Thyroid gland (tissue), 4 donors: ENCODE results near the gene ANGEL1. TPM values are rescaled to one million over a fixed set of nuclear protein-coding genes. Genes with fewer than 3 reads are reported as not detected.
A peak's percentile ranks its signal among the peaks of the same experiment; 100 is the strongest.

Experiments
- DNase-seq, 2 donors: peaks; one replicate each; pipeline ENCODE4 v3.0.0-alpha.2; 2019
- H3K27ac ChIP-seq, 3 donors: fragments of 200-600 bp; sonication (generic); 1 replicate in 2 of 3; 2 replicates in 1 of 3; pipeline ENCODE4 v1.5.1; 2016 to 2019; ENCODE audit warnings: mild to moderate bottlenecking in 1 of 3, moderate library complexity in 1 of 3
- H3K27me3 ChIP-seq: fragments of 200-600 bp; sonication (generic); one replicate; pipeline ENCODE4 v1.5.1; 2019
- H3K36me3 ChIP-seq, 2 donors: fragments of 200-600 bp; sonication (generic); one replicate each; pipeline ENCODE4 v1.5.1; 2016 to 2019
- H3K4me1 ChIP-seq, 2 donors: fragments of 200-600 bp; sonication (generic); one replicate each; pipeline ENCODE4 v1.5.1; 2017 to 2019
- H3K4me3 ChIP-seq, 3 donors: fragments of 200-600 bp; sonication (generic); replicated peaks in 1 of 3; 1 replicate in 2 of 3; 2 replicates in 1 of 3; pipeline ENCODE4 v1.5.1; 2016; ENCODE audit warnings: mild to moderate bottlenecking in 1 of 3
- H3K9me3 ChIP-seq: fragments of 200-600 bp; sonication (generic); one replicate; pipeline ENCODE4 v1.5.1; 2017
- CTCF ChIP-seq, 6 experiments: fragments of 200-600 bp in 3 of 6; fragments of 450-650 bp in 3 of 6; sonication (generic) in 3 of 6; IDR thresholded peaks; one replicate each; pipeline ENCODE4 v1.5.1; 2016 to 2019; ENCODE audit warnings: antibody characterized with exemption in 6 of 6, mild to moderate bottlenecking in 2 of 6, inconsistent platforms in 1 of 6, moderate library complexity in 1 of 6
- POLR2A ChIP-seq, 2 donors: fragments of 450-650 bp; IDR thresholded peaks; one replicate each; pipeline ENCODE4 v1.6.1; 2017; ENCODE audit warnings: antibody characterized with exemption in 2 of 2, mild to moderate bottlenecking in 2 of 2, moderate library complexity in 1 of 2
- WGBS, 2 donors: methylation state at CpG; one replicate each; pipeline ENCODE4 v1.1.5; 2017; 5-methylcytosine and 5-hydroxymethylcytosine counted together
- intact Hi-C: fragments of 100-400 bp; cut with DNase I; formaldehyde crosslinking; loops from one replicate; pipeline ENCODE4 v1.15.1; 2023
- total RNA-seq, 4 donors: library from RNA; depleted of rRNA; stranded (reverse); fragments of >200 nt; gene quantifications; one replicate each; pipeline ENCODE4 v1.2.3, GENCODE V29; 2016

ANGEL1 gene
- total RNA-seq, 4 donors from 2014 or later: 14.5 to 26.0 (median 18.4) TPM

- H3K4me1 ChIP-seq: peaks cover 9 to 25% of the 10 kb centered on the region in 2 donors
- TF ChIP-seq POLR2A (IDR thresholded peaks at IDR 0.05): no peak
- TF ChIP-seq CTCF (IDR thresholded peaks at IDR 0.05): no peak
- H3K9me3 ChIP-seq: no peaks in the 10 kb centered on the region
- no peak for DNase-seq
- H3K4me3 ChIP-seq: peak overlapping the region in 1 of 3 donors; percentile 68
- H3K27me3 ChIP-seq: no peaks in the 10 kb centered on the region
- WGBS, 2 donors: 70 to 74% methylated on average over 14 of the region's 14 CpGs
- peak overlapping the region in 1 of 3 donors; percentile 30 for H3K27ac ChIP-seq
- H3K36me3 ChIP-seq: no peaks in the 10 kb centered on the region
- intact Hi-C loops: no loop called here
Measured at GRCh38 chr14:76763096-76764041, 49.3 kb downstream of the ANGEL1 start.

DNA sequence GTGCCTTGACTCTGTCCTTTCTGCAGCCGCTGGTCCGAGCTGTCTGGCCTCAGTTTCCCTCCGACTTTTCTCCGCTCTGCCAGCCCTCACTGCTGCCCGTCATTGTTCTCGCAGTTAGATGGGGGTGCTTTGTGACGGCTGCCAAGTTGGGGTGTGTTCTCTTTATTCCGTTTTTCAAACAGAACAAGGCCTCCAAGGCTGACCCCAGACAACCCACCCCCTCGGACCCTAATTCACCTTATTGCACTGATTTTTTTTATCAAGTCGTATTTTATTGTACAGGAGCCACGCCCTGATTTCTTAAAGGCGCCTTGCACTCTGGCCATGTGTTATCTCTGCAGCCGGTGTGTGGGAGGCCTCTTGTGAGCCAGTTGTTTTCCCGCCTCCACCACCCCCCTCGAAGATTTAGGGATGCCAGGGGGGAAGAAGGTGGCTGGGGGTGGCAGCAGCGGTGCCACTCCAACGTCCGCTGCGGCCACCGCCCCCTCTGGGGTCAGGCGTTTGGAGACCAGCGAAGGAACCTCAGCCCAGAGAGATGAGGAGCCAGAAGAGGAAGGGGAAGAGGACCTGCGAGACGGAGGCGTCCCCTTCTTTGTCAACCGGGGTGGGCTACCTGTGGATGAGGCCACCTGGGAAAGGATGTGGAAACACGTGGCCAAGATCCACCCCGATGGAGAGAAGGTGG lies 50.1 kb downstream of the ANGEL1 start:
- no peaks in the 10 kb centered on the region for H3K27me3 ChIP-seq
- H3K9me3 ChIP-seq: no peaks in the 10 kb centered on the region
- TF ChIP-seq CTCF (IDR thresholded peaks at IDR 0.05) (no peak), POLR2A (IDR thresholded peaks at IDR 0.05) (no peak)
- H3K4me3 ChIP-seq: peak overlapping the region in 1 of 3 donors; percentile 68
- peak overlapping the region in 2 of 3 donors; percentile 65 to 74 for H3K27ac ChIP-seq
- peaks cover 9 to 19% of the 10 kb centered on the region in 2 donors for H3K4me1 ChIP-seq
- no peaks in the 10 kb centered on the region for H3K36me3 ChIP-seq
- intact Hi-C loops: no loop called here
- WGBS, 2 donors: 20 to 24% methylated on average over 25 to 26 of the region's 28 CpGs
- DNase-seq: no peak

GRCh38 chr14:76761960-76762410 lies 50.7 kb downstream of the ANGEL1 start:
- whole genome bisulfite sequencing, 2 donors: 0% methylated on average over 1 to 7 of the region's 54 CpGs
- H3K27ac ChIP-seq: peak overlapping the region in 2 of 3 donors; percentile 65 to 74
- H3K27me3 ChIP-seq: no peaks in the 10 kb centered on the region
- H3K4me1 ChIP-seq: peaks cover 9 to 19% of the 10 kb centered on the region in 2 donors
- TF ChIP-seq CTCF (IDR thresholded peaks at IDR 0.05) (no peak), POLR2A (IDR thresholded peaks at IDR 0.05) (no peak)
- H3K9me3 ChIP-seq: no peaks in the 10 kb centered on the region
- no peak for DNase-seq
- H3K4me3 ChIP-seq: peak overlapping the region; percentile 4 to 68 (median 49)
- intact Hi-C loops: no loop called here
- H3K36me3 ChIP-seq: no peaks in the 10 kb centered on the region

DNA sequence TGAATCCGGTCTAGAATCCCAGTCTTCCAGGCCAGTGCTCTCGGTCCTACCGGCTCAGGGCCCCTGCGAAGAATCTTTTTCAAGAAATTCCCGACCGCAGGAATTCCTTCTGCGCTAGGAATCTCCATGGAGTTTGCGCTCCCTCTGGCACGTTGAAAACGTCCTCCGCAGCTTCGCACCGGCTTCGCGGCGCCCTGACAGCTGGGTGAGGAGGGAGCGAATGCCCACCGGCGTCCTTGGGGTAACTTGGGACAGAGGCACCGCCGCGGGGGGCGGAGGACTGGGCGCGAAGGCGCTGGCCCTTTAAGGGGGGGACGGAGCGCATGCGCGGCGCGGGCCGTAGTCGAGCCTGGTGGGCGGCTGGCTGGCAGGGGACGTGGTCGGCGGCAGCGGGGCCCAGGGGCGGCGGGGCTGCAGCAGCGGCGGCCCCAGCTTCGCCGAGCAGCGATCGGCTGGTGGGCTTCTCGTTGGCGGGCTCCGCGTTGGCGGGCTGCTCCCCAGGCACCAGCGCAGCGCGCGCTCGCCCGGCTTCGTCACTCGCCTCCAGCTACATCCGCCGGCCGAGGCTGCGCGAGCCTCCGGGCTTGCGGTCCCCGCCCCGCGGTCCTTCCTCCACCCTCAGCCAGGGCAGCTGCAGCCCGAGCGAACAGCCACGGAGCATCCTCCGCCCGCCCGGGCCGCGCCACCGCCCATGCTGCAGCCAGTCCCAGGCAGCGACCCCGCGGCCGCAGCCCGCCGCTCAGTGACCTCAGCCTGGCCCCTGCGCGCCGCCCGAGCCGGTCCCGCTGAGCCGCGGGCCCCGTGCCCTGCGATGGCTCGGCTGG lies 51.3 kb downstream of the ANGEL1 start, which contains the start of gene VASH1:
Gene VASH1, plus strand, starts transcription at position 333 of the 824 bp plus-strand sequence. CDS start 1,354 bp downstream, outside the sequence.
- intact Hi-C loops: no loop called here
- peak within 1 kb of the TSS in 2 of 3 donors; percentile 65 to 74 for H3K27ac ChIP-seq
- DNase-seq: peak; percentile 41 to 45
- no peaks in the 10 kb centered on the region for H3K27me3 ChIP-seq
- TF ChIP-seq CTCF (IDR thresholded peaks at IDR 0.05) (no peak), POLR2A (IDR thresholded peaks at IDR 0.05) (peak in 1 of 2 donors; percentile 21)
- H3K4me1 ChIP-seq: peaks cover 9 to 19% of the 10 kb centered on the region in 2 donors
- no peaks in the 10 kb centered on the region for H3K36me3 ChIP-seq
- 0% methylated on average over 5 to 15 of the region's 96 CpGs for WGBS, 2 donors
- H3K4me3 ChIP-seq: peak within 1 kb of the TSS; percentile 4 to 68 (median 49)
- H3K9me3 ChIP-seq: no peaks in the 10 kb centered on the region
